GM12801 (cell line): ENCODE results near the gene TMEM132A.

Source experiments
- TF ChIP-seq, protein P1 (sequence below): IDR thresholded peaks from one replicate; pipeline ENCODE4 v1.5.1; 2011; ENCODE audit warnings: control low read depth; ENCODE audit not compliant: insufficient read length; ENCODE audit errors: extremely low read depth

TMEM132A gene

DNA sequence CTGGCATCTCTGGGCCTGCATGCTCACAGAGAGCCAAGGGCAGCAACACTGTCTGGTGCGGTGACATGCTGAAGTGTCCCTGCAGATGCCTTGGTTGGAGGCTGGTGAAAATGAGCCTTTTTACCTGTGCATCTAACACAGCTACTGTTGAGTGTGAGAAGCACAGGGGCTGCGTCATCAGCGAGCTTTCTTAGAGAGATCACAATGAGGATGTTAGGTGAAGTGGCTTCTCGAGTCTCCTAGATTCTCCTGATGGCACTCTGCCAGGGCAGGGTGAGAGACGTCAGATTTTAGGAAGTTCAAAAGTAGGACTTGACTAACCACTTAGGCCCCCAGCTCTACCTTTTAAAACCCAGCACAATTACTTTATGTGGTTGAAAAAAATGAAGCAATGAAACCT is 31.3 kb downstream of the TMEM132A start:
- TF ChIP-seq, protein P1, sequence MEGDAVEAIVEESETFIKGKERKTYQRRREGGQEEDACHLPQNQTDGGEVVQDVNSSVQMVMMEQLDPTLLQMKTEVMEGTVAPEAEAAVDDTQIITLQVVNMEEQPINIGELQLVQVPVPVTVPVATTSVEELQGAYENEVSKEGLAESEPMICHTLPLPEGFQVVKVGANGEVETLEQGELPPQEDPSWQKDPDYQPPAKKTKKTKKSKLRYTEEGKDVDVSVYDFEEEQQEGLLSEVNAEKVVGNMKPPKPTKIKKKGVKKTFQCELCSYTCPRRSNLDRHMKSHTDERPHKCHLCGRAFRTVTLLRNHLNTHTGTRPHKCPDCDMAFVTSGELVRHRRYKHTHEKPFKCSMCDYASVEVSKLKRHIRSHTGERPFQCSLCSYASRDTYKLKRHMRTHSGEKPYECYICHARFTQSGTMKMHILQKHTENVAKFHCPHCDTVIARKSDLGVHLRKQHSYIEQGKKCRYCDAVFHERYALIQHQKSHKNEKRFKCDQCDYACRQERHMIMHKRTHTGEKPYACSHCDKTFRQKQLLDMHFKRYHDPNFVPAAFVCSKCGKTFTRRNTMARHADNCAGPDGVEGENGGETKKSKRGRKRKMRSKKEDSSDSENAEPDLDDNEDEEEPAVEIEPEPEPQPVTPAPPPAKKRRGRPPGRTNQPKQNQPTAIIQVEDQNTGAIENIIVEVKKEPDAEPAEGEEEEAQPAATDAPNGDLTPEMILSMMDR = no peak

DNA sequence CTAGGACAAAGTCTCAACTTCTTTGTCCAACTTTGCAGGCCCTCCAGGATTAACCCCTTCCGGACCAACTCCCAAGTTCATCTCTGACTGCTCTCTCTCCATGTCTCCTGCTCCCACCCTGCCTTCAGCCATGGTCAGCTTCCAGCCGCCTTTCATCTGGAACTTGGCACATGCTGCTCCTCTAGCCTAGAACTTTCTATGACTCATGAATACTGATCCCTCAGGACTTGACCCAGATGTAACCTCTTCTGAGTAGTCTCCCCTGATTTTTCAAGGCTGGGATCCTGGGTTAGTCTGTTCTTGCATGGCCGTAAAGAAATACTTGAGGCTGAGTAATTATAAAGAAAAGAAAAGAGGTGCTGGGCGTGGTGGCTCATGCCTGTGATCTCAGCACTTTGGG is 32.9 kb downstream of the TMEM132A start:
- TF ChIP-seq, protein P1 = no peak

DNA sequence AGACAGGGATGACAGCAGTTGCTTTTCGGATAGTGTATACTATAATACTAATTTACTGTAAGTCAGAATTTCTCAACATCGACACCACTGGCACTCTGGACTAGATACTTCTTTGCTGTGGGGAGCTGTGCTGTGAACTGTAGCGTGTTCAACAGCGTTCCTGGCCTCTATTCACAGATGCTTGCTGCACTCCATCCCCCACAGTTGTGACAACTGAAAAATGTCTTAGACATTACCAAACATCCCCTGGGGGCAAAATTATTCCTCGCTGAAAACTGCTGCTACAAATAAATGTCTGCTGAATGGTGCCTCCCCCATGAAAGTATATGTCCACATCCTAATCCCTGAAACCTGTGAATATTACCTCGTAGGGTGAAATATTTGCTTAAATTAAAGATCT is 35.2 kb downstream of the TMEM132A start:
- TF ChIP-seq, protein P1 = no peak

DNA sequence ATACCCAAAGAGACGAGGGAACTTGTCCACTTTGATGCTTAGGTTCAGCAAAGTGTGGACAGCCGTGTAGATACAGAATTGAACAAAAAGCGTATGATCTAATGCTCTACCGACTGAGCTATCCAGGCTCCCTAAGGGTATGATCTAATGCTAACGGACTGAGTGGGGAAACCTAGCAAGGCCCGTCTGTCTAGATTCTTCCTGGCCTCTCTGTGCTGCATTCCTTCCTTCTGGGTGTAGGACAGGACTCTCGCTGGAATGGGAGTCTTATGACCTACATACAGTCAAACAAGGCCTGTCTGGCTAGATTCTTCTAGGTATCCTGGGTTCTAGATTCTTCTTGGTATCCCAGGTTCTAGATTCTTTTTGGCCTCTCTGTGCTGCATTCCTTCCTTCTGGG is 36.1 kb downstream of the TMEM132A start:
- TF ChIP-seq, protein P1 = no peak

DNA sequence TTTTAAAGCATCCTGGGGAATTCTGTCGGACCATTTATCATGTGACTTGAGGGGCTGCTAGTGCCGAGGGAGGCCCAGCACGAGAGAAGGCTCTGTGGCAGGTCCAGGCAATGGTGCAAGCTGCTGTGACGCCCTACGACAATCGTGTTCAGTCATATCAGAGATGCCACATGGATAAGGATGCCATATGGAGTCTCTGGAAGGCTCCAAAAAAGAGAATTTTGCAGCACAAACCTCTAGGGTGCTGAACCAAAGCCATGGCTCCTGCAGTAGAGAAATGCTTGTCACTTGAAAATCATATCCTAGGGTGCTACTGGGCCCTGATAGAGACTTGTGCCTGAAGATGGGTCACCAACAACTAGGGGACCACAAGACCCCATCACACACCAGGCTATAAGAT is 40.5 kb downstream of the TMEM132A start:
- TF ChIP-seq, protein P1 = no peak

DNA sequence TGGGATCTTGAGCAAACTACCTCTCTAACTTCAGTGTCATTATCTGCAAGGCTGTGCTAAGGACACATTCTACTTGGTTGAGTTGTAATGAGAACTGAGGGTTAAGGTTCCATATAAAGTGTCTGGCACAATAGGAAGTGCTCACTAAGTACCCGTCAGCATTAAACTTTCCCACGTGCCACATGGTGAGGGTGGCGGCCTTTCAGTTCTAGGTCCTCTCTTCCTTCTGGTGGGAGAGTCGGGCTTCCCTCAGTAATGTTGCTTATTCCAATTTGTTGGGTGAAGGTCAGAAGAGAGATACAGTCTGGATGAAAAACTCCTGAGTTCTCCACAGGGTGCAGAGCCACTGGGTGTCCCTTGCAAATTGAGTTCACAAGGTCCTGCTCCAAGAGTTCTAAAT is 42.6 kb downstream of the TMEM132A start:
- TF ChIP-seq, protein P1 = no peak

DNA sequence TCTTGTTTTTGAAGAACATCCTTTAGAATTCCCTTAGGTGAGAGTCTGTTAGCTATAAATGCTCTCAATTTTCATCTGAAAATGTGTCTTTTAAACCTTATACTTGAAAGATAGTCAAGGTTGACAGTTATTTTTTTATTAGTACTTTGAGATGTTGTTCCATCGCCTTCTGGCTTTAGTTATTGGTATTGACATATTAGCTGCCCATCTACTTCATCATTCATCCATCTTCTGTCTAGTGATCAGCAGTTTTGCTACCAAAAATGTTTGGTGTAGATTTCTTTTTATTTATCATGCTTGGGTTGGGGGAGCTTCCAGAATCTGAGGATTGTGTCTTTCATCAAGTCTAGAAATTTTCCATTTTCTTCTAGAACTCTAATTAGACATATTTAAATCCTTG is 44.0 kb downstream of the TMEM132A start:
- TF ChIP-seq, protein P1 = no peak

DNA sequence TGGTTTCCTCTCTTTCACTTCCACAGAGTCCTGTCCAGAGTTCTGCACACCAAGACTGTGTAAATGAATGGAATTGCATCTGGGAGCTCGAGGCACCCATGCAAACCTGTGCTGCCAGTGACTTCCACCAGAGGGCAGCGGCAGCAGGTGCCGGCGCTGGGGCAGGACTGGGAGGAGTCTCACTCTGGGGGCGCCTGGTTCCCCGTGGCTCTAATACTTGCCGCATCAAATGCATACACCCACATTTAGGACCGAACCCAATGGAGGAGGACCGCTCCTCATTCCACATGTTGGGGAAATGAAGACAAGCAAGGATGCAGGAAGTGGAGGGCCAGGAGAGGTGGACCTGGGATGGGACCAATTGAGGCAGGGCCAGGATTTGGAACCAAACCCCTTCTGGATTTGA is 46.1 kb downstream of the TMEM132A start:
- TF ChIP-seq, protein P1 = no peak
